Measurements from ENCODE around the gene AGO3.

AGO3 gene

GRCh38 chr1:36116901-36117300 lies 186.0 kb downstream of the AGO3 start:
- TF ChIP-seq JUND (IDR thresholded peaks at IDR 0.05; ENCODE audit: low read depth), result no peak
- DNase-seq (ENCODE audit: low read depth in 1 of 2, low spot score in 1 of 2), result no peak
- in situ Hi-C loops (cut with HindIII; ENCODE audit: low pct_unique_long_range_greater_than_20kb, low sequenced_read_pairs), result no loop called here

- in situ Hi-C loops (cut with HindIII; ENCODE audit: low pct_unique_long_range_greater_than_20kb, low sequenced_read_pairs), result no loop called here
Measured at GRCh38 chr1:36118447-36119204, 187.7 kb downstream of the AGO3 start.

DNA sequence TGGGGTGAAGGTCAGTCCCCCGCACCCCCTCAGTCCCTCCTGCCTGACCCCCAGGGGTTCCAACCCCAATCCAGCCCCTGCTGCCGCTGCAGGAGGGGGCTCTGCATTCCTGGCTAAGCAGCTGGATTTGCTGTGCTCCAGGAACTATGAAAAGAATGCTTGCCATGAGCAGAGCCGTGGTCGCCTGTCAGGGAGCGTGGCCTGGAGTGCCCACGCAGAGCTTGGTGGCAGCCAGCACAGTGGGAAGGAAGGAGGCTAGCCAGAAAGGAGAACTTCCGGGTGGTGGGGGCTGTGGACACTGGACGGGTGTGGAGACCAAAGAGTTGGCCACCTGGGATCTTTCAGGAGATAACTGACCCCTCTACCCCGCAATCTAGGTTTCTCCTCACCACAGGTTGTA lies 188.6 kb downstream of the AGO3 start:
- TF ChIP-seq JUND (IDR thresholded peaks at IDR 0.05; ENCODE audit: low read depth), result no peak
- in situ Hi-C loops (cut with HindIII; ENCODE audit: low pct_unique_long_range_greater_than_20kb, low sequenced_read_pairs), result no loop called here
- no peak for DNase-seq (ENCODE audit: low read depth in 1 of 2, low spot score in 1 of 2)

More at GRCh38 chr1:36118447-36119204, 187.7 kb downstream of the AGO3 start:
- DNase-seq (ENCODE audit: low read depth in 1 of 2, low spot score in 1 of 2), result no peak
- TF ChIP-seq JUND (IDR thresholded peaks at IDR 0.05; ENCODE audit: low read depth), result no peak

All from T47D (cell line).